ENCODE data around the gene TCP10L. TPM values are rescaled to one million over a fixed set of nuclear protein-coding genes. Genes with fewer than 3 reads are reported as not detected.

TCP10L gene
- total RNA-seq, 1 experiment from 2014 or later: not detected

DNA sequence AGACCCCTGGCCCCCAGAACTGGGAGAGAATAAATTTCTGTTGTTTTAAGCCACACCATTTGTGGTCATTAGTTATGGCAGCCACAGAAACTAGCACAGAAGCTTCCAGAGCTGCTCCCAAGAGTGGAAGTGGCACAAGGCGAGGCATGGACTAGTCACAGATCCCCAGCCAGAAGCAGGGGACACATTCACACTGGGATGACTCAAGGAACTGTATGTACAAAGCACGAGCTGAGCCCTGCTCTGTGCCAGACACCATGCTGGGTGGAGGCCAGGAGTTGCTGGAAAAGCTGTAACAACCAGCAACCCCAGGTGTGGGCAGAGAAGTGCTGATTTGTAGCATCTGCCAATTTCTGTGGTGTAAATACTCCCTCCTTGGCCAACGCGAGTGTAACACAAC lies 55.6 kb downstream of the TCP10L start:
- DNase-seq: no peak
- Mint-ChIP-seq H3K36me3 (ENCODE audit: insufficient read depth, unreplicated experiment) (no peaks in the 10 kb centered on the region), H3K27ac (ENCODE audit: unreplicated experiment) (no peak overlapping the region), H3K27me3 (ENCODE audit: insufficient read depth, unreplicated experiment) (peaks cover 2% of the 10 kb centered on the region), H3K4me3 (ENCODE audit: unreplicated experiment) (no peak overlapping the region), H3K4me1 (ENCODE audit: low read depth, unreplicated experiment) (no peaks in the 10 kb centered on the region), H3K9me3 (ENCODE audit: unreplicated experiment) (no peaks in the 10 kb centered on the region)
- Histone ChIP-seq H3K9me3 (no peaks in the 10 kb centered on the region), H3K4me1 (no peaks in the 10 kb centered on the region), H3K27me3 (replicated peaks; ENCODE audit: control insufficient read depth, insufficient read depth, low read length) (no peaks in the 10 kb centered on the region), H3K4me3 (ENCODE audit: low read depth, low read length) (no peak overlapping the region), H3K36me3 (ENCODE audit: control insufficient read depth, insufficient read depth, low read length) (no peaks in the 10 kb centered on the region)
- intact Hi-C loops (cut with micrococcal nuclease; ENCODE audit: unreplicated experiment): no loop called here
- POLR2A ChIA-PET: no interaction called here
- TF ChIP-seq, protein P1, sequence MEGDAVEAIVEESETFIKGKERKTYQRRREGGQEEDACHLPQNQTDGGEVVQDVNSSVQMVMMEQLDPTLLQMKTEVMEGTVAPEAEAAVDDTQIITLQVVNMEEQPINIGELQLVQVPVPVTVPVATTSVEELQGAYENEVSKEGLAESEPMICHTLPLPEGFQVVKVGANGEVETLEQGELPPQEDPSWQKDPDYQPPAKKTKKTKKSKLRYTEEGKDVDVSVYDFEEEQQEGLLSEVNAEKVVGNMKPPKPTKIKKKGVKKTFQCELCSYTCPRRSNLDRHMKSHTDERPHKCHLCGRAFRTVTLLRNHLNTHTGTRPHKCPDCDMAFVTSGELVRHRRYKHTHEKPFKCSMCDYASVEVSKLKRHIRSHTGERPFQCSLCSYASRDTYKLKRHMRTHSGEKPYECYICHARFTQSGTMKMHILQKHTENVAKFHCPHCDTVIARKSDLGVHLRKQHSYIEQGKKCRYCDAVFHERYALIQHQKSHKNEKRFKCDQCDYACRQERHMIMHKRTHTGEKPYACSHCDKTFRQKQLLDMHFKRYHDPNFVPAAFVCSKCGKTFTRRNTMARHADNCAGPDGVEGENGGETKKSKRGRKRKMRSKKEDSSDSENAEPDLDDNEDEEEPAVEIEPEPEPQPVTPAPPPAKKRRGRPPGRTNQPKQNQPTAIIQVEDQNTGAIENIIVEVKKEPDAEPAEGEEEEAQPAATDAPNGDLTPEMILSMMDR (IDR thresholded peaks at IDR 0.05; ENCODE audit: insufficient read depth in 1 of 2, low read depth in 1 of 2, low read length in 1 of 2, severe bottlenecking in 1 of 2, unreplicated experiment in 1 of 2): no peak
- no TSS peak for BruUV-seq (replicated peaks)
- CTCF ChIA-PET: no interaction called here

DNA sequence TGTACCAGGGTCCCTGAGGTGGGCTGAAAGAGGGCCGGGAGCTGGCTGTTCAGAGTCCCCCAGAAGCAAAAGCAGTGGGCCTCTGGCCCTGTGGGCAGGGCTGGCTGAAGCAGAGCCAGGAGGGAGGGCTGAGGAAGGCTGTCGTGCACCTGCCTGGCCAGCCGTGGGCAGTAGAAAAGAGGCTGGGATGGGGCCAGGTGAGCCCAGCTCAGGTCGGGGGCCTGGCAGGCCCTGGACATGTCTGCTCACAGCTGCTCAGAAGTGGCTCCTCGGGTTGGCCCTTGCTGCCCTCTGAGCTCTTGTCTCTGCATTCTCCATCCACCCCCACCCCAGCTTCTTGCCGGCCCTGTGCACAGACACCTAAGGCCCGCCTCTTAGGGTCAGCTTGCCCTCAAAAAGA lies 60.0 kb downstream of the TCP10L start:
- intact Hi-C loops (cut with micrococcal nuclease; ENCODE audit: unreplicated experiment): no loop called here
- Mint-ChIP-seq H3K36me3 (ENCODE audit: insufficient read depth, unreplicated experiment) (no peaks in the 10 kb centered on the region), H3K27me3 (ENCODE audit: insufficient read depth, unreplicated experiment) (peaks cover 4% of the 10 kb centered on the region), H3K27ac (ENCODE audit: unreplicated experiment) (no peak overlapping the region), H3K9me3 (ENCODE audit: unreplicated experiment) (no peaks in the 10 kb centered on the region), H3K4me3 (ENCODE audit: unreplicated experiment) (no peak overlapping the region), H3K4me1 (ENCODE audit: low read depth, unreplicated experiment) (no peaks in the 10 kb centered on the region)
- H3K9me3 ChIP-seq: no peaks in the 10 kb centered on the region
- H3K4me3 ChIP-seq (ENCODE audit: low read depth, low read length): no peak overlapping the region
- BruUV-seq (replicated peaks): no TSS peak
- no peaks in the 10 kb centered on the region for H3K36me3 ChIP-seq (ENCODE audit: control insufficient read depth, insufficient read depth, low read length)
- H3K4me1 ChIP-seq: no peaks in the 10 kb centered on the region
- ChIA-PET POLR2A (interaction anchor here (0.5 kb wide), 1 partner anchor 897 kb away, joined by 3 read pairs; no protein-coding TSS in a partner anchor), CTCF (no interaction called here)
- H3K27me3 ChIP-seq (replicated peaks; ENCODE audit: control insufficient read depth, insufficient read depth, low read length): no peaks in the 10 kb centered on the region
- TF ChIP-seq, protein P1 (IDR thresholded peaks at IDR 0.05; ENCODE audit: insufficient read depth in 1 of 2, low read depth in 1 of 2, low read length in 1 of 2, severe bottlenecking in 1 of 2, unreplicated experiment in 1 of 2): no peak
- no peak for DNase-seq

DNA sequence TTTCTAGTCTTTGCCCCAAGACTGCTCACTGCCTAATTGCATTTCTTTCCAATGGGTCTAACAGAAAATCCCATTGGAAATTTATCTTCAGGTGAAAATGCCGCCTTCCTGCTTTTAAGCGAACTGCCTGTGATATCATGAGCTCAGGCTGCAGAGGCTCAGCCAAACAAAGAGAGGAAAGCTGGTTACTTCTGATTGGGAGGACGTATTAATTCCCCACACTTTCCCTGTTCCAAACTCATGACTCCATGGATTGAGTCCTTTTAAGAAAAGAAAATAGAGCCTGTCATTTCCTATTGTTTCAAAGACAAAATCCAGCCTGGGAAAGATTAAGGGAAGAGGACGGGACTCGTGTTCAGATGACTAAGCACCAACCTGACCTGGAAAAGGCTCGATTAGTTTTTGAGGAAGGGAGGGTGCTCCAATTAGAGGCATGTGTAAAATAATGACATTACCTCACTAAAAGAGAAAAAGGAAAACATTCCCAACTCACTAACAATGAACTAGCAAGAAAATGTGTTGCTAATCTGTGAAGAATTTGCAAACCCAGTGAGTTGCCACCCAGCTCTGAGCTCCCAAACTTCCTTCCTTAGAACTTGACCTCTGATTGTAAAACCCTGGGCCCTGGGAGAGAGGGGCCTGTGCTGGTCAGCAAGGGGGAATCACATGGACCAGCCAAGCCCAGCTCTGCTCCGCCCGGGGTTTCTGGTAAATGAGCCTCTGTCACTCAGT lies 61.2 kb downstream of the TCP10L start:
- H3K4me3 Mint-ChIP-seq (ENCODE audit: unreplicated experiment): no peak overlapping the region
- H3K36me3 Mint-ChIP-seq (ENCODE audit: insufficient read depth, unreplicated experiment): no peaks in the 10 kb centered on the region
- H3K9me3 Mint-ChIP-seq (ENCODE audit: unreplicated experiment): no peaks in the 10 kb centered on the region
- BruUV-seq (replicated peaks): no TSS peak
- no peak for DNase-seq
- H3K4me1 Mint-ChIP-seq (ENCODE audit: low read depth, unreplicated experiment): no peaks in the 10 kb centered on the region
- H3K9me3 ChIP-seq: no peaks in the 10 kb centered on the region
- H3K4me3 ChIP-seq (ENCODE audit: low read depth, low read length): no peak overlapping the region
- TF ChIP-seq, protein P1 (IDR thresholded peaks at IDR 0.05; ENCODE audit: insufficient read depth in 1 of 2, low read depth in 1 of 2, low read length in 1 of 2, severe bottlenecking in 1 of 2, unreplicated experiment in 1 of 2): no peak
- no peak overlapping the region for H3K27ac Mint-ChIP-seq (ENCODE audit: unreplicated experiment)
- ChIA-PET POLR2A (no interaction called here), CTCF (interaction anchor here (0.6 kb wide), 1 partner anchor 58 kb away, joined by 6 read pairs; no protein-coding TSS in a partner anchor)
- no peaks in the 10 kb centered on the region for H3K27me3 ChIP-seq (replicated peaks; ENCODE audit: control insufficient read depth, insufficient read depth, low read length)
- H3K36me3 ChIP-seq (ENCODE audit: control insufficient read depth, insufficient read depth, low read length): no peaks in the 10 kb centered on the region
- H3K27me3 Mint-ChIP-seq (ENCODE audit: insufficient read depth, unreplicated experiment): peaks cover 4% of the 10 kb centered on the region
- no peaks in the 10 kb centered on the region for H3K4me1 ChIP-seq
- intact Hi-C loops (cut with micrococcal nuclease; ENCODE audit: unreplicated experiment): no loop called here

Other genes starting within 250 kb of the TCP10L start
- 17.1 and 21.1 TPM in 2 replicates for gene URB1, start 192.5 kb downstream of the TCP10L start, total RNA-seq (2022)
- not detected in 2 replicates for gene EVA1C, start 172.8 kb downstream of the TCP10L start, total RNA-seq (2022)
- 54.5 and 61.2 TPM in 2 replicates for gene CFAP298, start 26.9 kb upstream of the TCP10L start, total RNA-seq (2022)
- 8.3 and 11.5 TPM in 2 replicates for gene SYNJ1, start 142.5 kb upstream of the TCP10L start, total RNA-seq (2022)
- 64.0 and 65.8 TPM in 2 replicates for gene PAXBP1, start 186.2 kb upstream of the TCP10L start, total RNA-seq (2022)

Measured in Caco-2 (cell line).